ENCODE measurements around the gene SKIDA1. TPM values are rescaled to one million over a fixed set of nuclear protein-coding genes. Genes with fewer than 3 reads are reported as not detected.

SKIDA1 gene
- total and polyA plus RNA-seq, 4 donors, result 0.10 to 1.6 (median 0.80) TPM

DNA sequence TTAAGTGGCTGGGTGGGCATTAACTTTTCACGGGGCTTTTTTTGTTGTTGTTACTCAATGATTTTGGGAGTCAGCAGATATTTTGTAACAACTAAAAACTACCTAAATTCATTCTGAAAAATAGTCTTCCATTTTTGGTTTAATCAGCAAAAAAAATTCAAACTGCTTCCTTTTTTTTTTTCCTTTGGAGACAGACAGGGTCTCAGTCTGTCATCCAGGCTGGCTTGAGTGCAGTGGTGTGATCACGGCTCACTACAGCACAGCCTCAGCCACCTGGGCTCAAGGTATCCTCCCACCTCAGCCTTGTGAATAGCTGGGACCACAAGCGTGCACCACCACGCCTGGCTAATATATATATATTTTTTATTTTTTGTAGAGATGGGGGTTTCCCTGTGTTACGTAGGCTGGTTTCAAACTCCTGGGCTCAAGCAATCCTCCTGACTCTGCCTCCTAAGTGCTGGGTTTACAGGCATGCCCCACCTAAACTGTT lies 36.5 kb downstream of the SKIDA1 start:
- Histone ChIP-seq H3K27ac (ENCODE audit: low read depth in 1 of 2, low read length in 1 of 2) (no peak overlapping the region), H3K9ac (ENCODE audit: insufficient read depth in 1 of 2, low read length in 2 of 2) (no peak overlapping the region), H3K27me3 (ENCODE audit: control insufficient read depth in 3 of 3, insufficient read depth in 3 of 3, low read length in 2 of 3) (no peaks in the 10 kb centered on the region), H3K4me1 (ENCODE audit: control insufficient read depth in 5 of 5, insufficient read depth in 5 of 5, low read length in 5 of 5) (peaks cover 0 to 8% (median 0%) of the 10 kb centered on the region in 5 donors), H3K36me3 (ENCODE audit: control insufficient read depth in 4 of 4, insufficient read depth in 4 of 4, low read length in 4 of 4) (no peaks in the 10 kb centered on the region), H3K9me3 (ENCODE audit: control insufficient read depth in 4 of 4, insufficient read depth in 3 of 4, low read length in 3 of 4) (no peaks in the 10 kb centered on the region), H3K4me3 (no peak overlapping the region)
- WGBS, 2 donors, result 67 to 74% methylated on average over 5 of the region's 5 CpGs
- ATAC-seq (ENCODE audit: insufficient read depth, low FRiP score) (no peak), DNase-seq (no peak)
- TF ChIP-seq, protein P1, sequence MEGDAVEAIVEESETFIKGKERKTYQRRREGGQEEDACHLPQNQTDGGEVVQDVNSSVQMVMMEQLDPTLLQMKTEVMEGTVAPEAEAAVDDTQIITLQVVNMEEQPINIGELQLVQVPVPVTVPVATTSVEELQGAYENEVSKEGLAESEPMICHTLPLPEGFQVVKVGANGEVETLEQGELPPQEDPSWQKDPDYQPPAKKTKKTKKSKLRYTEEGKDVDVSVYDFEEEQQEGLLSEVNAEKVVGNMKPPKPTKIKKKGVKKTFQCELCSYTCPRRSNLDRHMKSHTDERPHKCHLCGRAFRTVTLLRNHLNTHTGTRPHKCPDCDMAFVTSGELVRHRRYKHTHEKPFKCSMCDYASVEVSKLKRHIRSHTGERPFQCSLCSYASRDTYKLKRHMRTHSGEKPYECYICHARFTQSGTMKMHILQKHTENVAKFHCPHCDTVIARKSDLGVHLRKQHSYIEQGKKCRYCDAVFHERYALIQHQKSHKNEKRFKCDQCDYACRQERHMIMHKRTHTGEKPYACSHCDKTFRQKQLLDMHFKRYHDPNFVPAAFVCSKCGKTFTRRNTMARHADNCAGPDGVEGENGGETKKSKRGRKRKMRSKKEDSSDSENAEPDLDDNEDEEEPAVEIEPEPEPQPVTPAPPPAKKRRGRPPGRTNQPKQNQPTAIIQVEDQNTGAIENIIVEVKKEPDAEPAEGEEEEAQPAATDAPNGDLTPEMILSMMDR (IDR thresholded peaks at IDR 0.05; ENCODE audit: control extremely low read depth, extremely low read depth), result no peak

DNA sequence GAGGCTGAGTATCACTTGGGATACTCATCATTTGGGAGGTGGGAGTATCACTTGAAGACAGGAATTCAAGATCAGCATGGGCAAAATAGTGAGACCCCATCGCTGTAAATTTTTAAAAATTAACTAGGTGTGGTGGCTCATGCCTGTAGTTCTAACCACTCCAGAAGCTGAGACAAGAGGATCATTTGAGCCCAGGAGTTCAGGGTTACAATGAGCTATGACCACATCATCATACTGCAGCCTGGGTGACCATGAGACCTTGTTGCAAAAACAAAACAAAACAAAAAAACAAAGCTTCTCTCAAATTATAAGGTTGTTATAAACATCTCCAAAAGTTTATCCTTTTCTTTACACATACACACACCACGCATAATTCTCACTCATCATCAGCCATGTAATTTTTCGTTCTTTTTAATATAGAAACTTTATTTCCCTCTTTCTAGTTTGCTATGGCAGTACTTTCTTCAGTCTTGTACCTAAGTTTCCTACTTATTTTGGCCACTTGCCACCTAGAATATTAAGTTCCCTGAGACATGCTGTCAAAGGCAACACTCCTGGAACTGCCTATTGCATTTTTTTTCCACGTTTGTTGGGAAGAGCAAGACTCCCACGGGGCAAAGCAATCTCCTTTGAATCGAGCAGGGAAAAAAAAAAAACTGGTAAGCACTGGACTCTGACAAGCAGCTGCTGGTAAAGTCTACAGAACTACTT lies 37.1 kb downstream of the SKIDA1 start:
- TF ChIP-seq, protein P1 (IDR thresholded peaks at IDR 0.05; ENCODE audit: control extremely low read depth, extremely low read depth), result no peak
- 55 to 62% methylated on average over 6 of the region's 6 CpGs for WGBS, 2 donors

DNA sequence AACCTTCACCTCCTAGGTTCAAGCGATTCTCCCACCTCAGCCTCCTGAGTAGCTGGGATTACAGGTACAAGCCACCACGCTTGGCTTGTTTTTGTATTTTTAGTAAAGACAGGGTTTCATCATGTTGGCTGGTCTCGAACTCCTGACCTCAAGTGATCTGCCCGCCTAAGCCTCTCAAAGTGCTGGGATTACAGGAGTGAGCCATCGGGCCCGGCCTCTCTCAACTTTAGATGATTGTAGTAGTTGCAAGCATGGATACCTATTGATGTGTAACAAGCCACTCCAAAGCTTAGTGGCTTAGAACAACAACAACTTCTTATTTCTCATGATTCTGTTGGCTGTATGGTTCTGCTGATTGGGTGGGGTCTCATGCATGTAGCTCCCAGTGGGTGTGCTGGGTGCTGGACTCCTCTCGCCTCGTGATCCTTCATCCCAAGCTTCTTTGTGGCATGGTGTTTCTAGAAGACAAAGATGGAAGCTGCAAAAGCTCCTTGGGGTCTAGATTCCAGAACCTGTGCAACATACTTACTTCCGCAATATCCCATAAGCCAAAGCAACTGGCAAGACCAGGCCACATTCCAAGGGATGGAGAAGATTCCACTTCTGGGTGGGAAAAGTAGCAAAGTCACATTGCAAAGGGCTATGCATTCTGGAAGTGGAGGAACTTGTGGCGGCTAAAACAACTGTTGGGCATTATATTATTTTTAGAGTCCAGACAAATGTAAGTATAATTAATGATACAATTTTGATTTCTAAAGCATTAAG lies 37.9 kb downstream of the SKIDA1 start:
- no peak for ATAC-seq (ENCODE audit: insufficient read depth, low FRiP score)
- no peak overlapping the region for H3K9ac ChIP-seq (ENCODE audit: insufficient read depth in 1 of 2, low read length in 2 of 2)

More for the DNA sequence above, 37.1 kb downstream of the SKIDA1 start:
- no peak for ATAC-seq (ENCODE audit: insufficient read depth, low FRiP score)
- H3K4me1 ChIP-seq (ENCODE audit: control insufficient read depth in 5 of 5, insufficient read depth in 5 of 5, low read length in 5 of 5), result peaks cover 0 to 4% (median 0%) of the 10 kb centered on the region in 5 donors
- no peaks in the 10 kb centered on the region for H3K9me3 ChIP-seq (ENCODE audit: control insufficient read depth in 4 of 4, insufficient read depth in 3 of 4, low read length in 3 of 4)
- H3K27me3 ChIP-seq (ENCODE audit: control insufficient read depth in 3 of 3, insufficient read depth in 3 of 3, low read length in 2 of 3), result no peaks in the 10 kb centered on the region
- H3K36me3 ChIP-seq (ENCODE audit: control insufficient read depth in 4 of 4, insufficient read depth in 4 of 4, low read length in 4 of 4), result no peaks in the 10 kb centered on the region
- peak in 2 of 3 donors; percentile 59 to 61 for DNase-seq
- H3K27ac ChIP-seq (ENCODE audit: low read depth in 1 of 2, low read length in 1 of 2), result no peak overlapping the region
- H3K4me3 ChIP-seq, result no peak overlapping the region
- H3K9ac ChIP-seq (ENCODE audit: insufficient read depth in 1 of 2, low read length in 2 of 2), result no peak overlapping the region

More for the DNA sequence above, 37.9 kb downstream of the SKIDA1 start:
- H3K4me1 ChIP-seq (ENCODE audit: control insufficient read depth in 5 of 5, insufficient read depth in 5 of 5, low read length in 5 of 5), result peaks cover 0 to 4% (median 0%) of the 10 kb centered on the region in 5 donors
- no peaks in the 10 kb centered on the region for H3K27me3 ChIP-seq (ENCODE audit: control insufficient read depth in 3 of 3, insufficient read depth in 3 of 3, low read length in 2 of 3)
- H3K36me3 ChIP-seq (ENCODE audit: control insufficient read depth in 4 of 4, insufficient read depth in 4 of 4, low read length in 4 of 4), result no peaks in the 10 kb centered on the region
- DNase-seq, result no peak
- H3K4me3 ChIP-seq, result no peak overlapping the region
- WGBS, 2 donors, result 97% methylated on average over 10 of the region's 10 CpGs
- no peaks in the 10 kb centered on the region for H3K9me3 ChIP-seq (ENCODE audit: control insufficient read depth in 4 of 4, insufficient read depth in 3 of 4, low read length in 3 of 4)
- TF ChIP-seq, protein P1 (IDR thresholded peaks at IDR 0.05; ENCODE audit: control extremely low read depth, extremely low read depth), result no peak
- no peak overlapping the region for H3K27ac ChIP-seq (ENCODE audit: low read depth in 1 of 2, low read length in 1 of 2)

All from lung (tissue), 12 donors.